ENCODE measurements around the gene AMZ1.
A peak's percentile ranks its signal among the peaks of the same experiment; 100 is the strongest.

AMZ1 gene

GRCh38 chr7:2651847-2652735 is 35.9 kb upstream of the AMZ1 start:
- DNase-seq, result no peak

GRCh38 chr7:2652736-2653060 is 35.3 kb upstream of the AMZ1 start:
- DNase-seq, result no peak

GRCh38 chr7:2654059-2654458 is 33.9 kb upstream of the AMZ1 start:
- DNase-seq, result no peak

GRCh38 chr7:2655870-2656614 is 32.0 kb upstream of the AMZ1 start:
- DNase-seq, result peak; percentile 14

GRCh38 chr7:2657208-2657607 is 30.8 kb upstream of the AMZ1 start:
- DNase-seq, result no peak

- DNase-seq, result no peak
Measured at GRCh38 chr7:2657920-2658671, 29.9 kb upstream of the AMZ1 start.

- DNase-seq, result no peak
Measured at GRCh38 chr7:2658941-2659340, 29.1 kb upstream of the AMZ1 start.

- no peak for DNase-seq
Measured at GRCh38 chr7:2659556-2660358, 28.2 kb upstream of the AMZ1 start.

GRCh38 chr7:2660359-2661095 is 27.5 kb upstream of the AMZ1 start:
- no peak for DNase-seq

GRCh38 chr7:2661096-2661449 is 26.9 kb upstream of the AMZ1 start:
- no peak for DNase-seq

- no peak for DNase-seq
Measured at GRCh38 chr7:2661602-2662272, 26.3 kb upstream of the AMZ1 start.

GRCh38 chr7:2662273-2663120 is 25.5 kb upstream of the AMZ1 start:
- DNase-seq, result no peak

GRCh38 chr7:2663121-2663886 is 24.7 kb upstream of the AMZ1 start:
- no peak for DNase-seq

- no peak for DNase-seq
Measured at GRCh38 chr7:2663960-2664359, 24.0 kb upstream of the AMZ1 start.

GRCh38 chr7:2665359-2665791 is 22.6 kb upstream of the AMZ1 start:
- DNase-seq, result no peak

GRCh38 chr7:2666155-2666554 is 21.8 kb upstream of the AMZ1 start:
- DNase-seq, result no peak

- DNase-seq, result no peak
Measured at GRCh38 chr7:2666588-2667250, 21.3 kb upstream of the AMZ1 start.

- no peak for DNase-seq
Measured at GRCh38 chr7:2667843-2668242, 20.2 kb upstream of the AMZ1 start.

GRCh38 chr7:2668401-2668800 is 19.6 kb upstream of the AMZ1 start:
- no peak for DNase-seq

Measured in CD4-positive, alpha-beta T cell treated with Interleukin-15 for 1 hour (primary cell).